ENCODE data around the gene GPR18. TPM values are rescaled to one million over a fixed set of nuclear protein-coding genes. Genes with fewer than 3 reads are reported as not detected.

Gene GPR18
- total and polyA plus RNA-seq, 2 of the 4 experiments (the other 2 are of a cell fraction): not detected

- Histone ChIP-seq H3K18ac (ENCODE audit: low read depth, low read length) (no peak overlapping the region), H3K79me1 (ENCODE audit: low read depth in 1 of 2, low read length in 2 of 2) (peaks cover 5 to 8% of the 10 kb centered on the region in 2 experiments; a peak in 3 of 4 replicates), H2AK9ac (replicated peaks; ENCODE audit: low read depth, low read length, poor library complexity) (no peak overlapping the region), H4K20me1 (ENCODE audit: insufficient read depth, low read length) (peaks cover 3% of the 10 kb centered on the region), H3K9me3 (ENCODE audit: control insufficient read depth, insufficient read depth, low read length) (no peaks in the 10 kb centered on the region), H4K91ac (ENCODE audit: insufficient read depth, low read depth, low read length) (no peak overlapping the region), H3K4me2 (ENCODE audit: low read depth, low read length) (no peak overlapping the region), H3K56ac (ENCODE audit: extremely low read depth, insufficient read depth, low read length) (no peak overlapping the region), H2BK120ac (ENCODE audit: low read depth, low read length) (no peak overlapping the region), H3K4me1 (ENCODE audit: control insufficient read depth, insufficient read depth, low read length) (peaks cover under 1% of the 10 kb centered on the region; the same call in 1 of the 2 replicates), H3K27ac (ENCODE audit: insufficient read depth, low read length) (no peak overlapping the region), H3K4me3 (ENCODE audit: insufficient read depth, low read depth, low read length) (no peak overlapping the region), H2AFZ (replicated peaks; ENCODE audit: low read length, poor library complexity) (no peak overlapping the region), H3K9ac (ENCODE audit: low read depth, low read length) (no peak overlapping the region), H3K4ac (ENCODE audit: low read depth, low read length) (no peak overlapping the region), H4K5ac (ENCODE audit: low read depth, low read length) (no peak overlapping the region), H2AK5ac (ENCODE audit: low read depth, low read length) (no peak overlapping the region), H3K23ac (ENCODE audit: low read depth, low read length) (no peak overlapping the region), H3K36me3 (ENCODE audit: control insufficient read depth, insufficient read depth, low read length) (peaks cover 2% of the 10 kb centered on the region; the same call in 1 of the 2 replicates), H3K14ac (replicated peaks; ENCODE audit: low read depth, low read length) (no peak overlapping the region), H2BK5ac (ENCODE audit: low read depth, low read length, poor library complexity, severe bottlenecking) (no peak overlapping the region), H2BK15ac (ENCODE audit: low read depth, low read length) (no peak overlapping the region), H4K8ac (ENCODE audit: low read depth in 2 of 2, low read length in 2 of 2) (no peak overlapping the region), H3K9me1 (ENCODE audit: insufficient read depth, low read length) (peaks cover 6% of the 10 kb centered on the region; the same call in 1 of the 2 replicates), H2BK20ac (ENCODE audit: low read depth, low read length) (no peak overlapping the region), H3K27me3 (ENCODE audit: control insufficient read depth, insufficient read depth, low read length) (no peaks in the 10 kb centered on the region)
- TF ChIP-seq RFX5 (IDR thresholded peaks at IDR 0.05; ENCODE audit: low read depth, low read length) (no peak), CTCF (conservative IDR thresholded peaks at IDR 0.05; ENCODE audit: low read depth, low read length) (no peak), BHLHE40 (IDR thresholded peaks at IDR 0.05; ENCODE audit: low read depth, low read length) (no peak), SMC3 (IDR thresholded peaks at IDR 0.05; ENCODE audit: low read depth, low read length) (no peak), NFE2L2 (IDR thresholded peaks at IDR 0.05; ENCODE audit: low read depth, low read length) (no peak), RAD21 (IDR thresholded peaks at IDR 0.05; ENCODE audit: low read length) (no peak), USF2 (IDR thresholded peaks at IDR 0.05; ENCODE audit: low read depth, low read length) (no peak), FOS (IDR thresholded peaks at IDR 0.05; ENCODE audit: low read depth, low read length) (no peak), CEBPB (IDR thresholded peaks at IDR 0.05; ENCODE audit: low read depth, low read length) (no peak)
- TF ChIP-seq, protein P1, sequence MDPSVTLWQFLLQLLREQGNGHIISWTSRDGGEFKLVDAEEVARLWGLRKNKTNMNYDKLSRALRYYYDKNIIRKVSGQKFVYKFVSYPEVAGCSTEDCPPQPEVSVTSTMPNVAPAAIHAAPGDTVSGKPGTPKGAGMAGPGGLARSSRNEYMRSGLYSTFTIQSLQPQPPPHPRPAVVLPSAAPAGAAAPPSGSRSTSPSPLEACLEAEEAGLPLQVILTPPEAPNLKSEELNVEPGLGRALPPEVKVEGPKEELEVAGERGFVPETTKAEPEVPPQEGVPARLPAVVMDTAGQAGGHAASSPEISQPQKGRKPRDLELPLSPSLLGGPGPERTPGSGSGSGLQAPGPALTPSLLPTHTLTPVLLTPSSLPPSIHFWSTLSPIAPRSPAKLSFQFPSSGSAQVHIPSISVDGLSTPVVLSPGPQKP (IDR thresholded peaks at IDR 0.05; ENCODE audit: borderline replicate concordance, low read depth, low read length): no peak
- BruUV-seq (replicated peaks): no TSS peak
- intact Hi-C loops (cut with micrococcal nuclease) (no loop called here), in situ Hi-C loops (cut with MboI; ENCODE audit: low sequenced_read_pairs) (no loop called here), dilution Hi-C loops (cut with HindIII; ENCODE audit: low sequenced_read_pairs, unreplicated experiment) (no loop called here)
- ChIA-PET POLR2A (ENCODE audit: unreplicated experiment) (no interaction called here), CTCF (interaction anchor here (0.5 kb wide), 1 partner anchor 139 kb away, joined by 3 read pairs; no protein-coding TSS in a partner anchor)
- ATAC-seq (ENCODE audit: low read depth): no peak
- DNase-seq: no peak
- no CpG with 5 or more reads among the region's 8 CpGs for WGBS, 2 experiments (ENCODE audit: extremely low coverage in 2 of 2, insufficient read length in 1 of 2)
Measured at GRCh38 chr13:99302637-99303505, 44.7 kb upstream of the GPR18 start.

All from IMR-90 (cell line).